SK-N-SH (cell line): Measurements from ENCODE around the gene MYH11. TPM values are rescaled to one million over a fixed set of nuclear protein-coding genes. Genes with fewer than 3 reads are reported as not detected.

Source experiments
- CTCF ChIA-PET: fragments of 300-600, 350-600 bp; formaldehyde crosslinking; extraction: SDS; loops from one replicate; lab custom pipeline; 2021; lab: Yijun Ruan, JAX
- POLR2A ChIA-PET: fragments of 350-600 bp; sonication (Branson Sonifier 250); formaldehyde crosslinking; extraction: SDS; loops from one replicate; lab custom pipeline; 2020; ENCODE audit warnings: antibody characterized with exemption, inconsistent platforms; lab: Yijun Ruan, JAX
- DNase-seq: peaks from one replicate; pipeline ENCODE4 v3.0.0; 2012
- H2AFZ ChIP-seq: fragments of 200-600 bp; sonication (generic); 2 replicates; pipeline ENCODE4 v1.8.1; 2016; ENCODE audit warnings: antibody characterized with exemption, mild to moderate bottlenecking, low read depth
- H3F3A ChIP-seq: fragments of 200-600 bp; sonication (generic); replicated peaks from 2 replicates; pipeline ENCODE3; 2016; ENCODE audit warnings: antibody characterized with exemption, mild to moderate bottlenecking; ENCODE audit not compliant: insufficient read depth
- H3K27ac ChIP-seq, 2 experiments: fragments of 200-500 bp in 1 of 2; fragments of 200-600 bp in 1 of 2; sonication (Bioruptor generic) in 1 of 2; sonication (generic), shearing (Covaris generic) in 1 of 2; 2 replicates each; pipeline versions ENCODE4 v1.5.1 to v1.6.1; 2014 to 2016; ENCODE audit warnings: low read depth in 2 of 2, inconsistent platforms in 1 of 2, low read length in 1 of 2, mild to moderate bottlenecking in 1 of 2, mixed read lengths in 1 of 2
- H3K27me3 ChIP-seq: fragments of 200-600 bp; sonication (generic), shearing (Covaris generic); 2 replicates; pipeline ENCODE4 v1.6.1; 2016; ENCODE audit warnings: mixed run types; ENCODE audit not compliant: insufficient read depth
- H3K36me3 ChIP-seq, 2 experiments: fragments of 200-500 bp in 1 of 2; fragments of 200-600 bp in 1 of 2; sonication (Bioruptor generic) in 1 of 2; sonication (generic) in 1 of 2; replicated peaks in 1 of 2; 2 replicates each; pipeline versions ENCODE3 to v1.5.1; 2014 to 2016; ENCODE audit warnings: low read length in 1 of 2, mild to moderate bottlenecking in 1 of 2; ENCODE audit not compliant: insufficient read depth in 2 of 2, control insufficient read depth in 1 of 2
- H3K4me1 ChIP-seq, 2 experiments: fragments of 200-500 bp in 1 of 2; fragments of 200-600 bp in 1 of 2; sonication (Bioruptor generic) in 1 of 2; sonication (generic), shearing (Covaris generic) in 1 of 2; 2 replicates each; pipeline versions ENCODE4 v1.5.1 to v1.6.1; 2014 to 2016; ENCODE audit warnings: low read depth in 1 of 2, low read length in 1 of 2, mixed run types in 1 of 2; ENCODE audit not compliant: insufficient read depth in 2 of 2, control insufficient read depth in 1 of 2
- H3K4me2 ChIP-seq: fragments of 200-600 bp; sonication (generic), shearing (Covaris generic); 2 replicates; pipeline ENCODE4 v1.6.1; 2017; ENCODE audit warnings: mixed run types
- H3K4me3 ChIP-seq, 2 experiments: fragments of 200-500 bp in 1 of 2; fragments of 200-600 bp in 1 of 2; sonication (Bioruptor generic) in 1 of 2; sonication (generic), shearing (Covaris generic) in 1 of 2; 2 replicates each; pipeline versions ENCODE4 v1.5.1 to v1.8.1; 2014 to 2016; ENCODE audit warnings: low read depth in 2 of 2, inconsistent platforms in 1 of 2, low read length in 1 of 2, mild to moderate bottlenecking in 1 of 2, mixed read lengths in 1 of 2, moderate library complexity in 1 of 2
- H3K79me2 ChIP-seq: fragments of 200-600 bp; sonication (generic); 2 replicates; pipeline ENCODE4 v1.8.1; 2017; ENCODE audit warnings: mild to moderate bottlenecking; ENCODE audit not compliant: insufficient read depth
- H3K9ac ChIP-seq: fragments of 200-600 bp; sonication (generic); 2 replicates; pipeline ENCODE4 v1.6.1; 2017; ENCODE audit warnings: mixed run types
- H3K9me2 ChIP-seq: fragments of 200-600 bp; sonication (generic); 2 replicates; pipeline ENCODE4 v1.6.1; 2017; ENCODE audit warnings: mixed run types
- H3K9me3 ChIP-seq: fragments of 200-600 bp; sonication (generic); 2 replicates; pipeline ENCODE4 v1.6.1; 2017; ENCODE audit warnings: mixed run types, mild to moderate bottlenecking, moderate library complexity
- H4K20me1 ChIP-seq: fragments of 200-600 bp; sonication (generic); 2 replicates; pipeline ENCODE4 v1.6.1; 2017; ENCODE audit warnings: mild to moderate bottlenecking, mixed run types; ENCODE audit not compliant: insufficient read depth
- CTCF ChIP-seq: fragments of 200-600 bp; sonication (generic); IDR thresholded peaks from 2 replicates; pipeline ENCODE4 v1.6.1; 2017; ENCODE audit warnings: antibody characterized with exemption, mild to moderate bottlenecking, moderate library complexity
- EP300 ChIP-seq, 2 experiments: IDR thresholded peaks; 2 replicates each; pipeline versions ENCODE4 v1.4.0 to v1.6.1; 2012; ENCODE audit warnings: borderline replicate concordance in 1 of 2, low read depth in 1 of 2, low read length in 1 of 2
- FOSL2 ChIP-seq: IDR thresholded peaks from 2 replicates; pipeline ENCODE4 v1.4.0; 2012; ENCODE audit warnings: low read depth, mild to moderate bottlenecking, moderate library complexity, borderline replicate concordance
- FOXJ3 ChIP-seq: sonication (generic); formaldehyde crosslinking; IDR thresholded peaks from 2 replicates; pipeline ENCODE4 v1.5.1; 2020; ENCODE audit warnings: mild to moderate bottlenecking, missing genetic modification reagents
- GABPA ChIP-seq: IDR thresholded peaks from 2 replicates; pipeline ENCODE4 v1.4.0; 2012; ENCODE audit warnings: low read depth, mild to moderate bottlenecking
- GATA2 ChIP-seq: sonication (generic); formaldehyde crosslinking; IDR thresholded peaks from 2 replicates; pipeline ENCODE4 v1.5.0; 2020; ENCODE audit warnings: mild to moderate bottlenecking, missing genetic modification reagents
- JUND ChIP-seq: IDR thresholded peaks from 2 replicates; pipeline ENCODE4 v1.4.0; 2012
- MAX ChIP-seq: IDR thresholded peaks from 2 replicates; pipeline ENCODE4 v1.4.0; 2012; ENCODE audit warnings: low read depth
- NFIC ChIP-seq: IDR thresholded peaks from 2 replicates; pipeline ENCODE4 v1.4.0; 2012; ENCODE audit warnings: borderline replicate concordance
- POLR2AphosphoS5 ChIP-seq: IDR thresholded peaks from 2 replicates; pipeline ENCODE4 v1.6.1; 2012; ENCODE audit warnings: low read depth, low read length
- RAD21 ChIP-seq: IDR thresholded peaks from 2 replicates; pipeline ENCODE4 v1.6.1; 2012; ENCODE audit warnings: mild to moderate bottlenecking, low read length
- RCOR1 ChIP-seq: fragments of 150-350 bp; IDR thresholded peaks from 2 replicates; pipeline ENCODE4 v1.6.1; 2017; ENCODE audit warnings: antibody characterized with exemption, low read length
- SIN3A ChIP-seq: IDR thresholded peaks from 2 replicates; pipeline ENCODE4 v1.6.1; 2012; ENCODE audit warnings: low read depth, mild to moderate bottlenecking, low read length, moderate library complexity, borderline replicate concordance
- TAF1 ChIP-seq: IDR thresholded peaks from 2 replicates; pipeline ENCODE4 v1.6.1; 2012; ENCODE audit warnings: low read depth, mild to moderate bottlenecking, low read length, moderate library complexity, borderline replicate concordance
- USF2 ChIP-seq: fragments of 150-350 bp; IDR thresholded peaks from 2 replicates; pipeline ENCODE4 v1.6.1; 2017; ENCODE audit warnings: antibody characterized with exemption, low read length, low read depth, borderline replicate concordance
- WGBS: methylation state at CpG from one replicate; pipeline ENCODE4 v1.1.6; 2017; ENCODE audit warnings: low lambda C conversion rate; 5-methylcytosine and 5-hydroxymethylcytosine counted together
- polyA plus RNA-seq, 3 experiments: library from polyadenylated mRNA; depleted of rRNA; stranded (reverse); fragments of >200 nt; gene quantifications; 2 replicates each; pipeline ENCODE4 v1.2.3, GENCODE V29; 2012
- TF ChIP-seq, protein P1 (sequence below): fragments of 150-350 bp; IDR thresholded peaks from 2 replicates; pipeline ENCODE4 v1.6.1; 2016; ENCODE audit warnings: mild to moderate bottlenecking, low read depth, low read length
- TF ChIP-seq, protein P2 (sequence below): IDR thresholded peaks from 2 replicates; pipeline ENCODE4 v1.4.0; 2012; ENCODE audit warnings: low read depth, borderline replicate concordance

MYH11 gene
- polyA plus RNA-seq, 1 of the 3 experiments (the other 2 are of a cell fraction): 0.02 TPM

DNA sequence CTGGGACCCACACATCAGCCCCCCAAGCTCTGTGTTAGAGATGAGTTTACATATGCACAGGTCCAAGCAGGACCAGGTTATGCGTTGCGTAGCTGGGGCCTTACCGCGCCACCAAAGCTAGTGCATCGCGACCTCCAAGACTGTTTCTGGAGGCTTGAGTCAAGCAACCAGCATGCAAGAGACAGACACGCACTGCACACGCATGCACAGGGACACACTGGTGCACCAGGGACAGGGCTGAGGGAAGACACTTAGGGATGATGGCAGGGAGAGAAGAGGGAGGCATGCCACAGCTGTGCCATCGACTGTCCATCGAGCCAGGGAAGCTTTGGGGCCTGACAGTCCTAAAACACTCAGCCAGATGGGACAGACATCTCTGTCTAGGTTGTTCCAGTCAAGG is 72.8 kb downstream of the MYH11 start:
- Histone ChIP-seq H3K27ac (no peak overlapping the region), H3K9me3 (no peaks in the 10 kb centered on the region), H3K79me2 (no peaks in the 10 kb centered on the region), H3K4me2 (no peak overlapping the region), H3K27me3 (peaks cover 7% of the 10 kb centered on the region; the same call in 1 of the 2 replicates), H4K20me1 (no peaks in the 10 kb centered on the region), H3K9ac (no peak overlapping the region), H3F3A (no peaks in the 10 kb centered on the region)
- 94% methylated on average over 6 of the region's 10 CpGs for WGBS
- TF ChIP-seq GATA2 (CRISPR knock-in tag) (no peak), CTCF (no peak), GABPA (no peak), FOXJ3 (CRISPR knock-in tag) (no peak), JUND (no peak), NFIC (no peak), EP300 (IDR thresholded peaks at IDR 0.05; ENCODE audit: borderline replicate concordance in 1 of 2, low read depth in 1 of 2, low read length in 1 of 2) (no peak), MAX (no peak), POLR2AphosphoS5 (no peak), TAF1 (no peak), FOSL2 (no peak), USF2 (no peak), RAD21 (no peak), SIN3A (no peak), RCOR1 (no peak)
- TF ChIP-seq, protein P1, sequence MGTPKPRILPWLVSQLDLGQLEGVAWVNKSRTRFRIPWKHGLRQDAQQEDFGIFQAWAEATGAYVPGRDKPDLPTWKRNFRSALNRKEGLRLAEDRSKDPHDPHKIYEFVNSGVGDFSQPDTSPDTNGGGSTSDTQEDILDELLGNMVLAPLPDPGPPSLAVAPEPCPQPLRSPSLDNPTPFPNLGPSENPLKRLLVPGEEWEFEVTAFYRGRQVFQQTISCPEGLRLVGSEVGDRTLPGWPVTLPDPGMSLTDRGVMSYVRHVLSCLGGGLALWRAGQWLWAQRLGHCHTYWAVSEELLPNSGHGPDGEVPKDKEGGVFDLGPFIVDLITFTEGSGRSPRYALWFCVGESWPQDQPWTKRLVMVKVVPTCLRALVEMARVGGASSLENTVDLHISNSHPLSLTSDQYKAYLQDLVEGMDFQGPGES: no peak
- TF ChIP-seq, protein P2, sequence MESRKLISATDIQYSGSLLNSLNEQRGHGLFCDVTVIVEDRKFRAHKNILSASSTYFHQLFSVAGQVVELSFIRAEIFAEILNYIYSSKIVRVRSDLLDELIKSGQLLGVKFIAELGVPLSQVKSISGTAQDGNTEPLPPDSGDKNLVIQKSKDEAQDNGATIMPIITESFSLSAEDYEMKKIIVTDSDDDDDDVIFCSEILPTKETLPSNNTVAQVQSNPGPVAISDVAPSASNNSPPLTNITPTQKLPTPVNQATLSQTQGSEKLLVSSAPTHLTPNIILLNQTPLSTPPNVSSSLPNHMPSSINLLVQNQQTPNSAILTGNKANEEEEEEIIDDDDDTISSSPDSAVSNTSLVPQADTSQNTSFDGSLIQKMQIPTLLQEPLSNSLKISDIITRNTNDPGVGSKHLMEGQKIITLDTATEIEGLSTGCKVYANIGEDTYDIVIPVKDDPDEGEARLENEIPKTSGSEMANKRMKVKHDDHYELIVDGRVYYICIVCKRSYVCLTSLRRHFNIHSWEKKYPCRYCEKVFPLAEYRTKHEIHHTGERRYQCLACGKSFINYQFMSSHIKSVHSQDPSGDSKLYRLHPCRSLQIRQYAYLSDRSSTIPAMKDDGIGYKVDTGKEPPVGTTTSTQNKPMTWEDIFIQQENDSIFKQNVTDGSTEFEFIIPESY: no peak
- TF ChIP-seq, all 33 proteins: peak for 0
- Histone ChIP-seq H2AFZ (no peak overlapping the region), H3K9me2 (no peaks in the 10 kb centered on the region), H3K4me1 (no peaks in the 10 kb centered on the region), H3K4me3 (no peak overlapping the region), H3K36me3 (no peaks in the 10 kb centered on the region)
- ChIA-PET POLR2A (no interaction called here), CTCF (interaction anchor here (0.8 to 3.8 kb wide), 3 partner anchors 18 to 38 kb away, joined by 4 to 27 read pairs (median 4); no protein-coding TSS in a partner anchor)
- DNase-seq: no peak
